Spinal cord (tissue), 10 donors: ENCODE data around the gene IZUMO2. TPM values are rescaled to one million over a fixed set of nuclear protein-coding genes. Genes with fewer than 3 reads are reported as not detected.

Experiments
- DNase-seq, 6 donors: peaks; one replicate each; pipeline versions ENCODE4 v3.0.0 to v3.0.0-alpha.2; 2013 to 2015; ENCODE audit warnings: low spot score in 6 of 6, low read depth in 4 of 6
- H3K27ac ChIP-seq: one replicate; pipeline ENCODE4 v1.5.1; 2013; ENCODE audit warnings: low read depth, low read length, control low read depth
- H3K27me3 ChIP-seq: one replicate; pipeline ENCODE4 v1.6.1; 2013; ENCODE audit warnings: low read length; ENCODE audit not compliant: control insufficient read depth, insufficient read depth
- H3K36me3 ChIP-seq: one replicate; pipeline ENCODE4 v1.6.1; 2013; ENCODE audit warnings: low read length; ENCODE audit not compliant: control insufficient read depth, insufficient read depth
- H3K4me1 ChIP-seq: one replicate; pipeline ENCODE4 v1.6.1; 2013; ENCODE audit warnings: low read length; ENCODE audit not compliant: control insufficient read depth, insufficient read depth
- H3K4me3 ChIP-seq: one replicate; pipeline ENCODE4 v1.5.1; 2013; ENCODE audit warnings: low read depth, low read length, control low read depth
- H3K9me3 ChIP-seq: one replicate; pipeline ENCODE4 v1.6.1; 2013; ENCODE audit warnings: low read length; ENCODE audit not compliant: control insufficient read depth, insufficient read depth
- WGBS: methylation state at CpG from one replicate; pipeline ENCODE4 v1.1.5; 2013; ENCODE audit warnings: missing lambda C conversion rate; ENCODE audit not compliant: insufficient coverage; 5-methylcytosine and 5-hydroxymethylcytosine counted together
- polyA plus RNA-seq, 2 donors: library from polyadenylated mRNA; unstranded; fragments of 120-200 nt; gene quantifications; one replicate each; pipeline ENCODE4 v1.2.1, GENCODE V29; 2013; ENCODE audit not compliant: insufficient read length in 2 of 2
- total RNA-seq, 2 donors: library from RNA; depleted of rRNA in 1 of 2; stranded (reverse); fragments of 120-200 nt in 1 of 2; fragments of >200 nt in 1 of 2; gene quantifications; one replicate each; pipeline versions ENCODE4 v1.2.3 to v1.2.4, GENCODE V29; 2013 to 2014
- donor health status: healthy.

The IZUMO2 gene
- total and polyA plus RNA-seq, 4 donors, result not detected

- H3K9me3 ChIP-seq, result no peaks in the 10 kb centered on the region
- H3K36me3 ChIP-seq, result no peaks in the 10 kb centered on the region
- H3K4me3 ChIP-seq, result no peak overlapping the region
- no peaks in the 10 kb centered on the region for H3K4me1 ChIP-seq
- no peak overlapping the region for H3K27ac ChIP-seq
- 76% methylated on average over 5 of the region's 8 CpGs for WGBS
- peaks cover 4% of the 10 kb centered on the region for H3K27me3 ChIP-seq
- DNase-seq, result no peak
These were observed 27.4 kb upstream of the IZUMO2 start for GRCh38 chr19:50190439-50190891.

- H3K4me3 ChIP-seq, result no peak overlapping the region
- H3K27ac ChIP-seq, result no peak overlapping the region
- no peak for DNase-seq
- H3K27me3 ChIP-seq, result peaks cover 3% of the 10 kb centered on the region
- no peaks in the 10 kb centered on the region for H3K9me3 ChIP-seq
- no peaks in the 10 kb centered on the region for H3K4me1 ChIP-seq
- 76% methylated on average over 7 of the region's 8 CpGs for WGBS
- no peaks in the 10 kb centered on the region for H3K36me3 ChIP-seq
These were observed 26.2 kb upstream of the IZUMO2 start for GRCh38 chr19:50189331-50189730.

- H3K27me3 ChIP-seq, result peaks cover 3% of the 10 kb centered on the region
- H3K4me1 ChIP-seq, result no peaks in the 10 kb centered on the region
These were observed 24.9 kb upstream of the IZUMO2 start for GRCh38 chr19:50187937-50188336.

GRCh38 chr19:50184196-50184595 is 21.1 kb upstream of the IZUMO2 start:
- H3K27me3 ChIP-seq, result no peaks in the 10 kb centered on the region
- no peaks in the 10 kb centered on the region for H3K9me3 ChIP-seq
- H3K4me1 ChIP-seq, result no peaks in the 10 kb centered on the region
- H3K27ac ChIP-seq, result no peak overlapping the region
- no peak for DNase-seq
- no peaks in the 10 kb centered on the region for H3K36me3 ChIP-seq
- H3K4me3 ChIP-seq, result no peak overlapping the region
- WGBS, result no CpG with 5 or more reads among the region's 1 CpG

More at GRCh38 chr19:50187937-50188336, 24.9 kb upstream of the IZUMO2 start:
- Histone ChIP-seq H3K36me3 (no peaks in the 10 kb centered on the region), H3K9me3 (no peaks in the 10 kb centered on the region), H3K27ac (no peak overlapping the region), H3K4me3 (no peak overlapping the region)
- WGBS, result 80% methylated on average over 9 of the region's 13 CpGs
- DNase-seq, result no peak

- Histone ChIP-seq H3K9me3 (no peaks in the 10 kb centered on the region), H3K4me3 (no peak overlapping the region), H3K36me3 (no peaks in the 10 kb centered on the region), H3K4me1 (no peaks in the 10 kb centered on the region), H3K27me3 (no peaks in the 10 kb centered on the region), H3K27ac (no peak overlapping the region)
- 92% methylated on average over 2 of the region's 5 CpGs for WGBS
- peak in 1 of 6 donors; percentile 39 for DNase-seq
These were observed 18.0 kb upstream of the IZUMO2 start for GRCh38 chr19:50181121-50181520.

GRCh38 chr19:50178859-50179537 is 15.9 kb upstream of the IZUMO2 start:
- H3K27ac ChIP-seq, result no peak overlapping the region
- no peaks in the 10 kb centered on the region for H3K4me1 ChIP-seq
- 63% methylated on average over 7 of the region's 9 CpGs for WGBS
- no peaks in the 10 kb centered on the region for H3K27me3 ChIP-seq
- H3K4me3 ChIP-seq, result no peak overlapping the region
- no peaks in the 10 kb centered on the region for H3K36me3 ChIP-seq
- no peaks in the 10 kb centered on the region for H3K9me3 ChIP-seq
- DNase-seq, result no peak

GRCh38 chr19:50178320-50178719 is 15.2 kb upstream of the IZUMO2 start:
- Histone ChIP-seq H3K9me3 (no peaks in the 10 kb centered on the region), H3K4me1 (no peaks in the 10 kb centered on the region), H3K27me3 (no peaks in the 10 kb centered on the region), H3K4me3 (no peak overlapping the region), H3K27ac (no peak overlapping the region), H3K36me3 (no peaks in the 10 kb centered on the region)
- DNase-seq, result no peak
- no CpG with 5 or more reads among the region's 1 CpG for WGBS

- no peaks in the 10 kb centered on the region for H3K9me3 ChIP-seq
- WGBS, result 61% methylated on average over 2 of the region's 9 CpGs
- H3K4me3 ChIP-seq, result no peak overlapping the region
- H3K36me3 ChIP-seq, result no peaks in the 10 kb centered on the region
- DNase-seq, result no peak
- H3K27me3 ChIP-seq, result no peaks in the 10 kb centered on the region
- H3K4me1 ChIP-seq, result no peaks in the 10 kb centered on the region
- no peak overlapping the region for H3K27ac ChIP-seq
These were observed 13.7 kb upstream of the IZUMO2 start for GRCh38 chr19:50176775-50177174.

- Histone ChIP-seq H3K36me3 (no peaks in the 10 kb centered on the region), H3K4me3 (no peak overlapping the region), H3K9me3 (no peaks in the 10 kb centered on the region), H3K27ac (no peak overlapping the region), H3K4me1 (no peaks in the 10 kb centered on the region), H3K27me3 (no peaks in the 10 kb centered on the region)
- WGBS, result 84% methylated on average over 9 of the region's 10 CpGs
- no peak for DNase-seq
These were observed 12.8 kb upstream of the IZUMO2 start for GRCh38 chr19:50175924-50176323.

GRCh38 chr19:50174100-50174793 is 11.2 kb upstream of the IZUMO2 start:
- Histone ChIP-seq H3K9me3 (no peaks in the 10 kb centered on the region), H3K4me1 (no peaks in the 10 kb centered on the region), H3K4me3 (no peak overlapping the region), H3K27ac (no peak overlapping the region), H3K36me3 (no peaks in the 10 kb centered on the region), H3K27me3 (no peaks in the 10 kb centered on the region)
- WGBS, result 41% methylated on average over 4 of the region's 5 CpGs
- no peak for DNase-seq
